Mesothelial cell of epicardium (in vitro differentiated cells): ENCODE results near the gene VSIG10. TPM values are rescaled to one million over a fixed set of nuclear protein-coding genes. Genes with fewer than 3 reads are reported as not detected.
"Not testable (repeated sequence)": the region's sequence is repeated elsewhere in the genome, so short reads cannot be mapped to it uniquely, and the experiment has no call there.

Experiments
- DNase-seq, 2 experiments: peaks; one replicate each; pipeline ENCODE4 v3.0.0; 2021; ENCODE audit warnings: low spot score in 2 of 2; ENCODE audit not compliant: unreplicated experiment in 2 of 2
- H3K27ac Mint-ChIP-seq: 2 replicates; pipeline ENCODE4 v1.8.0; 2021; ENCODE audit warnings: mixed read lengths
- H3K27me3 Mint-ChIP-seq: 2 replicates; pipeline ENCODE4 v1.8.0; 2021; ENCODE audit warnings: low read depth, mixed read lengths
- H3K36me3 Mint-ChIP-seq: 2 replicates; pipeline ENCODE4 v1.8.0; 2021; ENCODE audit warnings: mixed read lengths
- H3K4me1 Mint-ChIP-seq: 2 replicates; pipeline ENCODE4 v1.8.0; 2021; ENCODE audit warnings: mixed read lengths
- H3K4me3 Mint-ChIP-seq: 2 replicates; pipeline ENCODE4 v1.8.0; 2021; ENCODE audit warnings: mild to moderate bottlenecking, moderate library complexity, mixed read lengths
- H3K9me3 Mint-ChIP-seq: 2 replicates; pipeline ENCODE4 v1.8.0; 2021; ENCODE audit warnings: mixed read lengths
- CTCF ChIP-seq: fragments of 200-600 bp; sonication (generic); IDR thresholded peaks from one replicate; pipeline ENCODE4 v1.5.0; 2021; ENCODE audit warnings: antibody characterized with exemption; ENCODE audit not compliant: unreplicated experiment
- total RNA-seq: library from RNA; stranded (reverse); gene quantifications from 3 replicates; pipeline ENCODE4 v1.2.1, GENCODE V29; 2021

The VSIG10 gene
- total RNA-seq, 1 donor from 2014 or later = 22.0 TPM

GRCh38 chr12:118135788-118136558 is 32.2 kb upstream of the VSIG10 start, which contains the start of gene PEBP1:
Gene PEBP1 (plus strand): TSS chr12:118136124. CDS start chr12:118136210, 86 bp downstream.
- peaks cover 16% of the 10 kb centered on the region for H3K4me1 Mint-ChIP-seq
- H3K4me3 Mint-ChIP-seq = peak within 1 kb of the TSS; percentile 93
- TF ChIP-seq CTCF = no peak
- no peaks in the 10 kb centered on the region for H3K27me3 Mint-ChIP-seq
- no peaks in the 10 kb centered on the region for H3K9me3 Mint-ChIP-seq
- peak within 1 kb of the TSS; percentile 94 for H3K27ac Mint-ChIP-seq
- peaks cover 19% of the 10 kb centered on the region for H3K36me3 Mint-ChIP-seq
- DNase-seq = peak; percentile 89 to 95

GRCh38 chr12:118129436-118129835 is 25.6 kb upstream of the VSIG10 start:
- H3K27me3 Mint-ChIP-seq, H3K27ac Mint-ChIP-seq, DNase-seq, H3K36me3 Mint-ChIP-seq, H3K9me3 Mint-ChIP-seq, H3K4me3 Mint-ChIP-seq, H3K4me1 Mint-ChIP-seq: not testable (repeated sequence)

- H3K4me3 Mint-ChIP-seq = no peak overlapping the region
- DNase-seq = no peak
- no peak overlapping the region for H3K27ac Mint-ChIP-seq
- no peaks in the 10 kb centered on the region for H3K27me3 Mint-ChIP-seq
- H3K9me3 Mint-ChIP-seq = no peaks in the 10 kb centered on the region
- TF ChIP-seq CTCF = no peak
- H3K36me3 Mint-ChIP-seq = peaks cover 6% of the 10 kb centered on the region
- peaks cover 2% of the 10 kb centered on the region for H3K4me1 Mint-ChIP-seq
These were observed 24.1 kb upstream of the VSIG10 start for GRCh38 chr12:118127867-118128266.

GRCh38 chr12:118126119-118126757 is 22.4 kb upstream of the VSIG10 start:
- H3K4me3 Mint-ChIP-seq = no peak overlapping the region
- peaks cover 2% of the 10 kb centered on the region for H3K4me1 Mint-ChIP-seq
- no peaks in the 10 kb centered on the region for H3K9me3 Mint-ChIP-seq
- H3K27ac Mint-ChIP-seq = no peak overlapping the region
- H3K27me3 Mint-ChIP-seq = no peaks in the 10 kb centered on the region
- DNase-seq = no peak
- peaks cover 4% of the 10 kb centered on the region for H3K36me3 Mint-ChIP-seq
- no peak for TF ChIP-seq CTCF

GRCh38 chr12:118125743-118126118 is 21.9 kb upstream of the VSIG10 start:
- no peak for DNase-seq
- H3K9me3 Mint-ChIP-seq = no peaks in the 10 kb centered on the region
- no peaks in the 10 kb centered on the region for H3K27me3 Mint-ChIP-seq
- no peak overlapping the region for H3K27ac Mint-ChIP-seq
- TF ChIP-seq CTCF = no peak
- H3K36me3 Mint-ChIP-seq = peaks cover 2% of the 10 kb centered on the region
- no peak overlapping the region for H3K4me3 Mint-ChIP-seq
- peaks cover 6% of the 10 kb centered on the region for H3K4me1 Mint-ChIP-seq

GRCh38 chr12:118124333-118124874 is 20.6 kb upstream of the VSIG10 start:
- DNase-seq = no peak
- no peak for TF ChIP-seq CTCF
- H3K27ac Mint-ChIP-seq = no peak overlapping the region
- no peaks in the 10 kb centered on the region for H3K9me3 Mint-ChIP-seq
- H3K36me3 Mint-ChIP-seq = peaks cover 2% of the 10 kb centered on the region
- H3K27me3 Mint-ChIP-seq = no peaks in the 10 kb centered on the region
- peaks cover 11% of the 10 kb centered on the region for H3K4me1 Mint-ChIP-seq
- H3K4me3 Mint-ChIP-seq = no peak overlapping the region
